HepG2 (cell line): ENCODE data around the gene CABLES1. TPM values are rescaled to one million over a fixed set of nuclear protein-coding genes. Genes with fewer than 3 reads are reported as not detected.
A peak's percentile ranks its signal among the peaks of the same experiment; 100 is the strongest.

Experiments
- ATAC-seq: fragments of 200-7000 bp; cut with Tn5 transposase; 3 replicates; pipeline ENCODE4 v1.9.1; 2020; ENCODE audit warnings: mild to moderate bottlenecking, moderate library complexity
- BruUV-seq: library from RNA; stranded (reverse); fragments of 400-500 nt; replicated peaks from 2 replicates; lab custom pipeline; 2021; lab: Mats Ljungman, UMichigan
- CTCF ChIA-PET: fragments of 300-600 bp; formaldehyde crosslinking; extraction: SDS; loops from one replicate; lab custom pipeline; 2021; ENCODE audit warnings: low total read pairs, inconsistent platforms, low intra/inter-chr PET ratio; lab: Yijun Ruan, JAX
- POLR2A ChIA-PET: fragments of 350-600 bp; sonication (Branson Sonifier 250); formaldehyde crosslinking; loops from one replicate; lab custom pipeline; 2020; ENCODE audit warnings: antibody characterized with exemption, inconsistent platforms; lab: Yijun Ruan, JAX
- DNase-seq: peaks from one replicate; pipeline ENCODE4 v3.0.0-alpha.2; 2015; ENCODE audit warnings: low spot score
- FAIRE-seq: peaks from 3 replicates; lab custom pipeline; 2011; peaks lifted over from hg19 to GRCh38; lab: Jason Lieb, UNC
- H2AFZ ChIP-seq: one replicate; pipeline ENCODE4 v1.6.1; 2011; ENCODE audit warnings: low read length, inconsistent platforms
- H3K27ac ChIP-seq: fragments of 300-600 bp; 3 replicates; pipeline ENCODE4 v1.8.0; 2011; ENCODE audit warnings: mixed run types, mild to moderate bottlenecking, mixed read lengths, low read length, inconsistent platforms; ENCODE audit not compliant: insufficient read depth; ENCODE audit errors: extremely low read length
- H3K27me3 ChIP-seq, 2 experiments: fragments of 200-600 bp in 1 of 2; 2 replicates in 1 of 2; 3 replicates in 1 of 2; pipeline versions ENCODE4 v1.6.0 to v1.8.0; 2011; ENCODE audit warnings: low read length in 2 of 2, mild to moderate bottlenecking in 2 of 2, moderate library complexity in 2 of 2, inconsistent platforms in 1 of 2; ENCODE audit not compliant: insufficient read depth in 2 of 2, control insufficient read depth in 1 of 2
- H3K36me3 ChIP-seq, 2 experiments: fragments of 200-600 bp in 1 of 2; replicated peaks in 1 of 2; 2 replicates in 1 of 2; 3 replicates in 1 of 2; pipeline versions ENCODE4 v1.5.1 to v1.8.0; 2011; ENCODE audit warnings: low read length in 2 of 2, inconsistent platforms in 1 of 2; ENCODE audit not compliant: insufficient read depth in 2 of 2, control insufficient read depth in 1 of 2
- H3K4me1 ChIP-seq: 2 replicates; pipeline ENCODE4 v1.5.1; 2012; ENCODE audit warnings: low read length, inconsistent platforms; ENCODE audit not compliant: insufficient read depth
- H3K4me2 ChIP-seq: 2 replicates; pipeline ENCODE4 v1.6.0; 2011; ENCODE audit warnings: low read depth, low read length, inconsistent platforms
- H3K4me3 ChIP-seq, 3 experiments: fragments of 200-600 bp in 1 of 3; sonication (generic), shearing (Covaris generic) in 1 of 3; replicated peaks in 1 of 3; 2 replicates each; pipeline ENCODE4 v1.5.1; 2011 to 2016; ENCODE audit warnings: low read length in 3 of 3, inconsistent platforms in 2 of 3, low read depth in 2 of 3, mild to moderate bottlenecking in 2 of 3, control low read depth in 1 of 3, mixed read lengths in 1 of 3; ENCODE audit not compliant: insufficient read depth in 1 of 3
- H3K79me2 ChIP-seq: one replicate; pipeline ENCODE4 v1.6.1; 2011; ENCODE audit warnings: low read length, inconsistent platforms; ENCODE audit not compliant: insufficient read depth
- H3K9ac ChIP-seq: 2 replicates; pipeline ENCODE4 v1.6.0; 2011; ENCODE audit warnings: mild to moderate bottlenecking, low read depth, low read length, inconsistent platforms; ENCODE audit not compliant: insufficient read depth
- H3K9me3 ChIP-seq: 2 replicates; pipeline ENCODE4 v1.5.1; 2012; ENCODE audit warnings: mild to moderate bottlenecking, low read length
- H4K20me1 ChIP-seq: 2 replicates; pipeline ENCODE4 v1.6.0; 2011; ENCODE audit warnings: inconsistent platforms, mild to moderate bottlenecking, low read length, moderate library complexity; ENCODE audit not compliant: insufficient read depth
- GABPA ChIP-seq, 2 experiments: IDR thresholded peaks; 2 replicates each; pipeline ENCODE4 v1.6.1; 2011 to 2016; ENCODE audit warnings: low read depth in 2 of 2, low read length in 1 of 2, missing biosample characterization in 1 of 2, missing genetic modification characterization in 1 of 2
- HES4 ChIP-seq: sonication (generic); formaldehyde crosslinking; IDR thresholded peaks from 2 replicates; pipeline ENCODE4 v1.9.0; 2021; ENCODE audit warnings: mild to moderate bottlenecking, missing genetic modification reagents, borderline replicate concordance
- RBM22 ChIP-seq: fragments of 200-400 bp; formaldehyde crosslinking; optimal IDR thresholded peaks from 2 replicates; pipeline ENCODE3; 2017; ENCODE audit warnings: mild to moderate bottlenecking, low read length, moderate library complexity
- RFX1 ChIP-seq: fragments of 450-650 bp; IDR thresholded peaks from 2 replicates; pipeline ENCODE4 v1.6.1; 2017
- RFXAP ChIP-seq: sonication (generic); formaldehyde crosslinking; IDR thresholded peaks from 2 replicates; pipeline ENCODE4 v1.4.0; 2020; ENCODE audit warnings: missing genetic modification reagents, borderline replicate concordance
- STAT5B ChIP-seq: sonication (generic); formaldehyde crosslinking; IDR thresholded peaks from 2 replicates; pipeline ENCODE4 v1.4.0; 2020; ENCODE audit warnings: missing genetic modification reagents
- ZNF263 ChIP-seq: sonication (generic); formaldehyde crosslinking; IDR thresholded peaks from 2 replicates; pipeline ENCODE4 v1.4.0; 2020; ENCODE audit warnings: missing genetic modification reagents
- WGBS: methylation state at CpG from one replicate; pipeline ENCODE4 v1.1.6; 2017; ENCODE audit warnings: low lambda C conversion rate; 5-methylcytosine and 5-hydroxymethylcytosine counted together
- in situ Hi-C: cut with HindIII; loops from 2 replicates; pipeline ENCODE4 v1.10.0; 2017; ENCODE audit warnings: low pct_unique_long_range_greater_than_20kb; ENCODE audit not compliant: extremely low pct_ligation_motif_present
- intact Hi-C: fragments of 100-400 bp; cut with micrococcal nuclease; formaldehyde crosslinking; loops from one replicate; pipeline ENCODE4 v1.10.0; 2022; ENCODE audit not compliant: unreplicated experiment
- polyA plus RNA-seq, 8 experiments: library from polyadenylated mRNA; depleted of rRNA in 3 of 8; stranded (reverse) in 7 of 8; unstranded in 1 of 8; fragments of >200 nt; fragmentation: Illumina TruSeq in 4 of 8; extraction: Trizol in 4 of 8; gene quantifications; 2 replicates each; pipeline versions ENCODE4 v1.2.1 to v1.2.3, GENCODE V29; 2011 to 2016; ENCODE audit warnings: low read depth in 4 of 8, missing spikeins in 1 of 8, mixed read lengths in 1 of 8; ENCODE audit not compliant: insufficient read depth in 1 of 8
- total RNA-seq, 5 experiments: library from RNA; depleted of rRNA; stranded (reverse); fragments of >200 nt; fragmentation: Illumina TruSeq; extraction: Trizol; gene quantifications; 2 replicates each; pipeline ENCODE4 v1.2.3, GENCODE V29; 2016; ENCODE audit warnings: low read depth in 1 of 5
- TF ChIP-seq, protein P1 (sequence below): sonication (generic); formaldehyde crosslinking; IDR thresholded peaks from 2 replicates; pipeline ENCODE4 v1.8.0; 2022; ENCODE audit warnings: low read depth, missing genetic modification reagents
- TF ChIP-seq, protein P2 (sequence below): IDR thresholded peaks from 2 replicates; pipeline ENCODE4 v1.6.1; 2016

The CABLES1 gene
- total and polyA plus RNA-seq, 2 of the 13 experiments (the other 11 are each of a cell fraction or from before 2014, with no cell fraction given): 14.7 to 25.8 TPM

DNA sequence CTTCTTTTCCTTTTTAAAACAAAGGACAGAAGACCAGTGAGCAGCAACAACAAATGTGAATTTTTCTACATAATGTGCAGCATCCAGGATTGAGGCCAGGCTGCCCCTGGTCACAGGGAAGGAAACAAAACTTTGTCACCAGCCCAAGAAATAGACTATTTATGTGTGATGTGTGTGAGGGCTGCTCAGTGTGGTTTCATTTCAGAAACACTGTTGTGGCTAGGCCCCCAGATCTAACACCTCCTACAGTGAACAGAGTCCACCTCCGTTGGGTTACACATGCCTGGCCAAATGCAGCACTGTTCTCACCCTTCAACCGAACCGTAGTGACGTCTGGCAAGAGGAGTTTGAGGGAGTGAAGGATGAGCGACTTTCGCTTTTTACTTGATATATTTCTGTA, 171.5 kb downstream of the CABLES1 start (continued):
- TF ChIP-seq, protein P1, sequence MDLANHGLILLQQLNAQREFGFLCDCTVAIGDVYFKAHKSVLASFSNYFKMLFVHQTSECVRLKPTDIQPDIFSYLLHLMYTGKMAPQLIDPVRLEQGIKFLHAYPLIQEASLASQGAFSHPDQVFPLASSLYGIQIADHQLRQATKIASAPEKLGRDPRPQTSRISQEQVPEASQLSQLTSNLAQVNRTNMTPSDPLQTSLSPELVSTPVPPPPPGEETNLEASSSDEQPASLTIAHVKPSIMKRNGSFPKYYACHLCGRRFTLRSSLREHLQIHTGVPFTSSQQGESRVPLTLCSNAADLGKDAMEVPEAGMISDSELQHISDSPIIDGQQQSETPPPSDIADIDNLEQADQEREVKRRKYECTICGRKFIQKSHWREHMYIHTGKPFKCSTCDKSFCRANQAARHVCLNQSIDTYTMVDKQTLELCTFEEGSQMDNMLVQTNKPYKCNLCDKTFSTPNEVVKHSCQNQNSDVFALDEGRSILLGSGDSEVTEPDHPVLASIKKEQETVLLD (CRISPR knock-in tag): no peak

DNA sequence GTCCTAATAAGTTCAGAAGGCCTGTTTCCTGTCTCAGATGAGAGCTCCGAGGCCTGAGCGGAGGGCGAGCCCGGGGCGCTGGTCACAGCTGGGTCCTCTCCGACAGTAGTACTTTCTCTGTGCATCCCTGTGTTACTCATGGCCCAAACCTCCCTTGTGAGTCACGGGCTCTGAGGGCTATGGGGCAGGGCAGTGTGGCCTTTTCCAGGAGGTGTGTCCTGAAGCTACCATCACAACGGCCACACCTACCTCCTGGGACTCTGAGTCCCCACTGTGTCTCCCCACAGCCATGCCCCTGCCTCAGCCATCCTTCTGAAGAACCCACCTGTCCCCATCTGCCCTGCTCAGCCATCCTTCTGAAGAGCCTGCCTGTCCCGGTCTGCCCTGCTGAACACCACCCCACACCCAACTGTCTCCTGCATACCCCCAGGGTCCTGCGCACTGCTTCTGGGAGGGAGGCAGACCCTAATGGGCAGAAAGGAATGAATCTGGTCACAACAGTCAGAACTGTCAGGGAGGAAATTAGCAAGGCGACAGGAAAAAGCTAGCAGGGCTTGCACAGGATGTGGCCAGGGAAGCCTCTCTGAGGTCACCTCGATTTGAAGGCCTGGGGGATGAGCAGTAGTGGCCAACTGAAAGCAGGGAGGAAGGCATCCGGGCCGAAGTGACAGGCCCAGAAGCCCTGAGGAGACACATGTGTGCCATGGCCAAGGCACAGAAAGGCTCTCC, 172.4 kb downstream of the CABLES1 start:
- Histone ChIP-seq H3K79me2 (no peaks in the 10 kb centered on the region), H3K4me3 (no peak overlapping the region), H3K36me3 (no peaks in the 10 kb centered on the region; a peak in 1 of 5 replicates), H3K4me1 (peaks cover 23% of the 10 kb centered on the region), H4K20me1 (no peaks in the 10 kb centered on the region), H3K27me3 (no peaks in the 10 kb centered on the region), H3K27ac (no peak overlapping the region), H3K4me2 (no peak overlapping the region), H3K9ac (no peak overlapping the region), H3K9me3 (no peaks in the 10 kb centered on the region), H2AFZ (no peak overlapping the region)
- FAIRE-seq: no peak
- POLR2A ChIA-PET: no interaction called here
- WGBS: 95% methylated on average over 14 of the region's 14 CpGs
- BruUV-seq: no TSS peak
- CTCF ChIA-PET: no interaction called here
- no peak for TF ChIP-seq STAT5B (CRISPR knock-in tag)
- TF ChIP-seq HES4: no peak
- TF ChIP-seq GABPA (IDR thresholded peaks at IDR 0.05; ENCODE audit: low read depth, low read length): 0 out of 2 replicates have a peak, but pooled peaks have one; percentile 5
- no peak for TF ChIP-seq GABPA (CRISPR knock-in tag; IDR thresholded peaks at IDR 0.05; ENCODE audit: low read depth)
- TF ChIP-seq, protein P2, sequence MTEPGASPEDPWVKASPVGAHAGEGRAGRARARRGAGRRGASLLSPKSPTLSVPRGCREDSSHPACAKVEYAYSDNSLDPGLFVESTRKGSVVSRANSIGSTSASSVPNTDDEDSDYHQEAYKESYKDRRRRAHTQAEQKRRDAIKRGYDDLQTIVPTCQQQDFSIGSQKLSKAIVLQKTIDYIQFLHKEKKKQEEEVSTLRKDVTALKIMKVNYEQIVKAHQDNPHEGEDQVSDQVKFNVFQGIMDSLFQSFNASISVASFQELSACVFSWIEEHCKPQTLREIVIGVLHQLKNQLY: no peak
- TF ChIP-seq RFX1: no peak
- no peak for TF ChIP-seq ZNF263 (CRISPR knock-in tag)
- TF ChIP-seq RFXAP: no peak
- TF ChIP-seq RBM22: no peak
- DNase-seq: no peak
- in situ Hi-C loops (no loop called here), intact Hi-C loops (no loop called here)
- ATAC-seq: no peak

Other genes with a start within 250 kb of the CABLES1 start
- gene RBBP8, start 202.2 kb upstream of the CABLES1 start, total RNA-seq (2016; rRNA removed; fragmentation: Illumina TruSeq; extraction: Trizol): 47.4 and 68.5 TPM in 2 replicates
- 10.9 and 14.2 TPM in 2 replicates for gene RBBP8, start 202.2 kb upstream of the CABLES1 start, polyA plus RNA-seq (2011; rRNA removed)